Erythroblast (primary cell): ENCODE results near the gene CACNA1A.

Experiments used
- GATA1 ChIP-seq: IDR thresholded peaks from 2 replicates; pipeline ENCODE4 v1.6.1; 2011; ENCODE audit warnings: low read depth, mild to moderate bottlenecking, control low read depth, low read length, moderate library complexity
- POLR2A ChIP-seq: IDR thresholded peaks from 2 replicates; pipeline ENCODE4 v1.6.1; 2011; ENCODE audit warnings: mild to moderate bottlenecking, low read length

GRCh38 chr19:13353625-13354024 lies 152.7 kb downstream of the CACNA1A start:
- TF ChIP-seq POLR2A, result no peak
- TF ChIP-seq GATA1, result no peak
